Liver (tissue), 9 donors: ENCODE results near the gene CAPZB. TPM values are rescaled to one million over a fixed set of nuclear protein-coding genes. Genes with fewer than 3 reads are reported as not detected.

Experiments
- DNase-seq: peaks from one replicate; pipeline ENCODE4 v3.0.0-alpha.2; 2017; ENCODE audit warnings: low spot score
- H3K27ac ChIP-seq, 2 donors: one replicate each; pipeline ENCODE4 v1.7.0; 2013; ENCODE audit warnings: inconsistent platforms in 2 of 2, low read length in 2 of 2, control low read depth in 1 of 2, low read depth in 1 of 2, mild to moderate bottlenecking in 1 of 2
- H3K27me3 ChIP-seq, 4 donors: one replicate each; pipeline versions ENCODE4 v1.6.1 to v1.7.0; 2013; ENCODE audit warnings: low read length in 3 of 4, inconsistent platforms in 1 of 4, mild to moderate bottlenecking in 1 of 4, moderate library complexity in 1 of 4; ENCODE audit not compliant: control insufficient read depth in 4 of 4, insufficient read depth in 4 of 4
- H3K36me3 ChIP-seq, 4 donors: one replicate each; pipeline versions ENCODE4 v1.6.1 to v1.7.0; 2013; ENCODE audit warnings: low read length in 3 of 4, mild to moderate bottlenecking in 3 of 4, low read depth in 1 of 4, moderate library complexity in 1 of 4; ENCODE audit not compliant: control insufficient read depth in 4 of 4, insufficient read depth in 3 of 4
- H3K4me1 ChIP-seq, 4 donors: one replicate each; pipeline versions ENCODE4 v1.6.1 to v1.7.0; 2013; ENCODE audit warnings: low read length in 3 of 4, mild to moderate bottlenecking in 3 of 4, moderate library complexity in 1 of 4; ENCODE audit not compliant: control insufficient read depth in 4 of 4, insufficient read depth in 4 of 4
- H3K4me3 ChIP-seq, 3 donors: one replicate each; pipeline versions ENCODE4 v1.6.1 to v1.7.0; 2013; ENCODE audit warnings: low read length in 3 of 3, control low read depth in 1 of 3, low read depth in 1 of 3, mild to moderate bottlenecking in 1 of 3
- H3K9ac ChIP-seq, 2 donors: one replicate each; pipeline ENCODE4 v1.7.0; 2013; ENCODE audit warnings: low read length in 2 of 2, mild to moderate bottlenecking in 2 of 2, moderate library complexity in 2 of 2, control low read depth in 1 of 2, low read depth in 1 of 2
- H3K9me3 ChIP-seq, 4 donors: one replicate each; pipeline versions ENCODE4 v1.6.1 to v1.7.0; 2013; ENCODE audit warnings: low read length in 3 of 4; ENCODE audit not compliant: control insufficient read depth in 4 of 4
- EGR1 ChIP-seq, 2 donors: IDR thresholded peaks; 2 replicates each; pipeline ENCODE4 v1.6.1; 2016 to 2018; ENCODE audit warnings: antibody characterized with exemption in 2 of 2, low read depth in 2 of 2
- FOXA1 ChIP-seq: IDR thresholded peaks from 2 replicates; pipeline ENCODE4 v1.6.1; 2016; ENCODE audit warnings: antibody characterized with exemption
- FOXA2 ChIP-seq: IDR thresholded peaks from 2 replicates; pipeline ENCODE4 v1.6.1; 2016; ENCODE audit warnings: antibody characterized with exemption
- GABPA ChIP-seq, 2 donors: IDR thresholded peaks in 1 of 2; conservative IDR thresholded peaks in 1 of 2; 2 replicates each; pipeline ENCODE4 v1.6.1; 2016; ENCODE audit warnings: antibody characterized with exemption in 2 of 2, mild to moderate bottlenecking in 1 of 2, moderate library complexity in 1 of 2
- HNF4A ChIP-seq, 2 donors: conservative IDR thresholded peaks; 2 replicates each; pipeline ENCODE4 v1.6.1; 2016; ENCODE audit warnings: antibody characterized with exemption in 2 of 2, mild to moderate bottlenecking in 2 of 2
- HNF4G ChIP-seq: IDR thresholded peaks from 2 replicates; pipeline ENCODE4 v1.6.1; 2016; ENCODE audit warnings: antibody characterized with exemption
- JUND ChIP-seq, 2 donors: IDR thresholded peaks; 2 replicates each; pipeline ENCODE4 v1.6.1; 2016; ENCODE audit warnings: antibody characterized with exemption in 2 of 2
- NR2F2 ChIP-seq: IDR thresholded peaks from 2 replicates; pipeline ENCODE4 v1.6.1; 2016; ENCODE audit warnings: antibody characterized with exemption
- RAD21 ChIP-seq, 2 donors: IDR thresholded peaks; 2 replicates each; pipeline ENCODE4 v1.6.1; 2016; ENCODE audit warnings: antibody characterized with exemption in 2 of 2, mild to moderate bottlenecking in 2 of 2
- RXRA ChIP-seq, 2 donors: IDR thresholded peaks; 2 replicates each; pipeline ENCODE4 v1.6.1; 2017 to 2018; ENCODE audit warnings: antibody characterized with exemption in 2 of 2, mild to moderate bottlenecking in 1 of 2
- SP1 ChIP-seq: IDR thresholded peaks from 2 replicates; pipeline ENCODE4 v1.6.1; 2018; ENCODE audit warnings: antibody characterized with exemption, mild to moderate bottlenecking
- TAF1 ChIP-seq: conservative IDR thresholded peaks from 2 replicates; pipeline ENCODE4 v1.6.1; 2016; ENCODE audit warnings: antibody characterized with exemption, mild to moderate bottlenecking
- YY1 ChIP-seq: IDR thresholded peaks from 2 replicates; pipeline ENCODE4 v1.6.1; 2016; ENCODE audit warnings: antibody characterized with exemption, mild to moderate bottlenecking
- WGBS: extraction: QIAGEN DNeasy Blood & Tissue Kit; methylation state at CpG from one replicate; pipeline ENCODE4 v1.1.7; 2013; 5-methylcytosine and 5-hydroxymethylcytosine counted together
- polyA plus RNA-seq, 2 donors: library from polyadenylated mRNA; stranded (reverse) in 1 of 2; unstranded in 1 of 2; fragments of 200-250 nt in 1 of 2; fragments of >200 nt in 1 of 2; fragmentation: Nextera tagmentation in 1 of 2; extraction: Ambion mirVana in 1 of 2; gene quantifications; one replicate each; pipeline versions ENCODE4 v1.2.1 to v1.2.3, GENCODE V29; 2013 to 2015
- total RNA-seq, 2 donors: library from RNA; depleted of rRNA; stranded (reverse); fragments of >200 nt; gene quantifications; one replicate each; pipeline ENCODE4 v1.2.3, GENCODE V29; 2014
- TF ChIP-seq, protein P1 (sequence below): fragments of 150-350 bp; IDR thresholded peaks from 2 replicates; pipeline ENCODE4 v1.5.1; 2017; ENCODE audit warnings: improper control_type of control experiment, low read depth, low read length; ENCODE audit not compliant: missing input control
- TF ChIP-seq, protein P2 (sequence below): IDR thresholded peaks from 2 replicates; pipeline ENCODE4 v1.6.1; 2016; ENCODE audit warnings: antibody characterized with exemption
- TF ChIP-seq, protein P3 (sequence below): IDR thresholded peaks from 2 replicates; pipeline ENCODE4 v1.6.1; 2016; ENCODE audit warnings: antibody characterized with exemption, mild to moderate bottlenecking
- TF ChIP-seq, protein P4 (sequence below): IDR thresholded peaks from 2 replicates; pipeline ENCODE4 v1.6.1; 2016; ENCODE audit warnings: antibody characterized with exemption
- TF ChIP-seq, protein P5 (sequence below): IDR thresholded peaks from 2 replicates; pipeline ENCODE4 v1.6.1; 2016; ENCODE audit warnings: antibody characterized with exemption
- donor health status: healthy.
- donor health status: healthy.
- donor health status: healthy.
- donor health status: healthy.
- donor health status: healthy.

The CAPZB gene
- total and polyA plus RNA-seq, 4 donors: 38.3 to 98.9 (median 51.1) TPM

DNA sequence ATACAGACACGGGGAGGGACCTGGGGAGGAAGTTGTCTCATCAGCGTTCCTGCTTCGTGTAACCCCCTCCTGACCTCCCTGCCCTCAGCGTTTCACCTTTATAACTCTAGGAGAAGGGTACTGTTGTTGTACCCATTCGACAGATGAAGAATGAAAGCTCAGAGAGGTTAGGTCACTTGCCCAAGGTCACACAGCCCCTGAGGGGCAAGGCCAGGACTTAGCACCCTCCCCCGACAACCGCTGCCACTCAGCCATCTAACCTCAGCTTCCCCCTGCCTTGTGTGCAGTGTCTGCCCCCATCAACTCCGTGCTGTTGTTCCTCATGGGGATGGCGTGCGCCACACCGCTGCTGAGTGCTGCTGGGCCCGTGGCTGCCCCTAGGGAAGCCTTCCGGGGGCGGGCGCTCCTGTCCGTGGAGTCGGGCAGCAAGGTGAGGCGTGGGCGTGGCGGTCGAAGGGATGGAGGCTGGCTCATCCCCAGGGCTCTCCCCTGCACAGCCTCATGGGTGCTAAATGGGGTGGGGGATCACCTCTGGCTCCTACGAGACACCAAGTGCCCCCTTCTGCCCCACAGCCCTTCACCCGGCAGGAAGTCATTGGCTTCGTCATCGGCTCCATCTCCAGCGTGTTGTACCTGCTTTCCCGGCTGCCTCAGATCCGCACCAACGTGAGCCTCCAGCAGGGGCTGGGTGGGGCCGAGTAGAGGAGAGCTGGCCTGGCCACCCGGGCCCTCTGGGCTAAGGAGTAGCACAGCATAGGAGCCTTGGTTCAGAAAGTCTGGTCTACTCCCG lies 159.2 kb downstream of the CAPZB start (continued):
- TF ChIP-seq, protein P1, sequence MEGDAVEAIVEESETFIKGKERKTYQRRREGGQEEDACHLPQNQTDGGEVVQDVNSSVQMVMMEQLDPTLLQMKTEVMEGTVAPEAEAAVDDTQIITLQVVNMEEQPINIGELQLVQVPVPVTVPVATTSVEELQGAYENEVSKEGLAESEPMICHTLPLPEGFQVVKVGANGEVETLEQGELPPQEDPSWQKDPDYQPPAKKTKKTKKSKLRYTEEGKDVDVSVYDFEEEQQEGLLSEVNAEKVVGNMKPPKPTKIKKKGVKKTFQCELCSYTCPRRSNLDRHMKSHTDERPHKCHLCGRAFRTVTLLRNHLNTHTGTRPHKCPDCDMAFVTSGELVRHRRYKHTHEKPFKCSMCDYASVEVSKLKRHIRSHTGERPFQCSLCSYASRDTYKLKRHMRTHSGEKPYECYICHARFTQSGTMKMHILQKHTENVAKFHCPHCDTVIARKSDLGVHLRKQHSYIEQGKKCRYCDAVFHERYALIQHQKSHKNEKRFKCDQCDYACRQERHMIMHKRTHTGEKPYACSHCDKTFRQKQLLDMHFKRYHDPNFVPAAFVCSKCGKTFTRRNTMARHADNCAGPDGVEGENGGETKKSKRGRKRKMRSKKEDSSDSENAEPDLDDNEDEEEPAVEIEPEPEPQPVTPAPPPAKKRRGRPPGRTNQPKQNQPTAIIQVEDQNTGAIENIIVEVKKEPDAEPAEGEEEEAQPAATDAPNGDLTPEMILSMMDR: no peak
- TF ChIP-seq YY1: no peak
- no peak for TF ChIP-seq RAD21 (IDR thresholded peaks at IDR 0.05)
- no peak for TF ChIP-seq HNF4A (conservative IDR thresholded peaks at IDR 0.05)
- TF ChIP-seq, protein P2, sequence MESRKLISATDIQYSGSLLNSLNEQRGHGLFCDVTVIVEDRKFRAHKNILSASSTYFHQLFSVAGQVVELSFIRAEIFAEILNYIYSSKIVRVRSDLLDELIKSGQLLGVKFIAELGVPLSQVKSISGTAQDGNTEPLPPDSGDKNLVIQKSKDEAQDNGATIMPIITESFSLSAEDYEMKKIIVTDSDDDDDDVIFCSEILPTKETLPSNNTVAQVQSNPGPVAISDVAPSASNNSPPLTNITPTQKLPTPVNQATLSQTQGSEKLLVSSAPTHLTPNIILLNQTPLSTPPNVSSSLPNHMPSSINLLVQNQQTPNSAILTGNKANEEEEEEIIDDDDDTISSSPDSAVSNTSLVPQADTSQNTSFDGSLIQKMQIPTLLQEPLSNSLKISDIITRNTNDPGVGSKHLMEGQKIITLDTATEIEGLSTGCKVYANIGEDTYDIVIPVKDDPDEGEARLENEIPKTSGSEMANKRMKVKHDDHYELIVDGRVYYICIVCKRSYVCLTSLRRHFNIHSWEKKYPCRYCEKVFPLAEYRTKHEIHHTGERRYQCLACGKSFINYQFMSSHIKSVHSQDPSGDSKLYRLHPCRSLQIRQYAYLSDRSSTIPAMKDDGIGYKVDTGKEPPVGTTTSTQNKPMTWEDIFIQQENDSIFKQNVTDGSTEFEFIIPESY: no peak
- no peak for TF ChIP-seq HNF4G

DNA sequence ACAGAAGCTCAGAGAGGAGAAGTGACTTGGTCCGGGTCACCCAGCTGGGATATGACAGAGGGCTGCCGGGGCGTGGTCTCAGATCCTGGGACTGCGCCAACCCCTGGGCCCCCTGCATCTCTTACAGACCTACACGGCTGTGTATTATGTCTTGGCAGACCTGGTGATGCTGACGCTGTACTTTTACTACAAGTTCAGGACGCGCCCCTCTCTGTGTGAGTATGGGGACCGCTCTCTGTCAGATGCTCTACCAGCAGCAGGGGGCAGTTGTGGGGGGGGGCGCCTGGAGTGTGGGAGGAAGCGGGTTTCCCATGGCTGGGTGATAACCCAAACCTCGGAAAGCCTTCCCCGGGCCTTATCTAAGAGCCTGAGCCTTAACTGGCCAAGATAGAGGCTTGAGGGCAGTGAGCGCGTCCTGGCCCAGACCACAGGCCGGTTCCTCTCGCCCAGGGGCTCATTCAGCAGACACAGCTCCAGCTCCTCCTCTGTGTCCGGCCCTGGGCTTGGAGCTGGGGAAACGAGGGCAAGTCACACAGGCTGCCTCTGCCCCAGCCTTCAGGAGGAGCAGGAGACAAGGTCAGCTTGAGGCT lies 159.9 kb downstream of the CAPZB start:
- 85% methylated on average over 19 of the region's 19 CpGs for WGBS
- DNase-seq: no peak
- no peaks in the 10 kb centered on the region for H3K27me3 ChIP-seq
- TF ChIP-seq FOXA1 (no peak), RAD21 (IDR thresholded peaks at IDR 0.05) (no peak), EGR1 (IDR thresholded peaks at IDR 0.05; ENCODE audit: low read depth in 2 of 2) (no peak), YY1 (no peak), FOXA2 (no peak), TAF1 (no peak), NR2F2 (no peak), RXRA (IDR thresholded peaks at IDR 0.05) (no peak), JUND (IDR thresholded peaks at IDR 0.05) (no peak), HNF4G (no peak), HNF4A (conservative IDR thresholded peaks at IDR 0.05) (no peak), SP1 (no peak), GABPA (IDR thresholded peaks at IDR 0.05 in 1 of 2, conservative IDR thresholded peaks at IDR 0.05 in 1 of 2) (no peak)
- TF ChIP-seq, protein P3, sequence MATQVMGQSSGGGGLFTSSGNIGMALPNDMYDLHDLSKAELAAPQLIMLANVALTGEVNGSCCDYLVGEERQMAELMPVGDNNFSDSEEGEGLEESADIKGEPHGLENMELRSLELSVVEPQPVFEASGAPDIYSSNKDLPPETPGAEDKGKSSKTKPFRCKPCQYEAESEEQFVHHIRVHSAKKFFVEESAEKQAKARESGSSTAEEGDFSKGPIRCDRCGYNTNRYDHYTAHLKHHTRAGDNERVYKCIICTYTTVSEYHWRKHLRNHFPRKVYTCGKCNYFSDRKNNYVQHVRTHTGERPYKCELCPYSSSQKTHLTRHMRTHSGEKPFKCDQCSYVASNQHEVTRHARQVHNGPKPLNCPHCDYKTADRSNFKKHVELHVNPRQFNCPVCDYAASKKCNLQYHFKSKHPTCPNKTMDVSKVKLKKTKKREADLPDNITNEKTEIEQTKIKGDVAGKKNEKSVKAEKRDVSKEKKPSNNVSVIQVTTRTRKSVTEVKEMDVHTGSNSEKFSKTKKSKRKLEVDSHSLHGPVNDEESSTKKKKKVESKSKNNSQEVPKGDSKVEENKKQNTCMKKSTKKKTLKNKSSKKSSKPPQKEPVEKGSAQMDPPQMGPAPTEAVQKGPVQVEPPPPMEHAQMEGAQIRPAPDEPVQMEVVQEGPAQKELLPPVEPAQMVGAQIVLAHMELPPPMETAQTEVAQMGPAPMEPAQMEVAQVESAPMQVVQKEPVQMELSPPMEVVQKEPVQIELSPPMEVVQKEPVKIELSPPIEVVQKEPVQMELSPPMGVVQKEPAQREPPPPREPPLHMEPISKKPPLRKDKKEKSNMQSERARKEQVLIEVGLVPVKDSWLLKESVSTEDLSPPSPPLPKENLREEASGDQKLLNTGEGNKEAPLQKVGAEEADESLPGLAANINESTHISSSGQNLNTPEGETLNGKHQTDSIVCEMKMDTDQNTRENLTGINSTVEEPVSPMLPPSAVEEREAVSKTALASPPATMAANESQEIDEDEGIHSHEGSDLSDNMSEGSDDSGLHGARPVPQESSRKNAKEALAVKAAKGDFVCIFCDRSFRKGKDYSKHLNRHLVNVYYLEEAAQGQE: no peak
- TF ChIP-seq, protein P2: no peak
- TF ChIP-seq, protein P1: no peak
- TF ChIP-seq, protein P4, sequence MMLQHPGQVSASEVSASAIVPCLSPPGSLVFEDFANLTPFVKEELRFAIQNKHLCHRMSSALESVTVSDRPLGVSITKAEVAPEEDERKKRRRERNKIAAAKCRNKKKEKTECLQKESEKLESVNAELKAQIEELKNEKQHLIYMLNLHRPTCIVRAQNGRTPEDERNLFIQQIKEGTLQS: no peak
- TF ChIP-seq, protein P5, sequence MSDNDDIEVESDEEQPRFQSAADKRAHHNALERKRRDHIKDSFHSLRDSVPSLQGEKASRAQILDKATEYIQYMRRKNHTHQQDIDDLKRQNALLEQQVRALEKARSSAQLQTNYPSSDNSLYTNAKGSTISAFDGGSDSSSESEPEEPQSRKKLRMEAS: no peak
- H3K4me1 ChIP-seq: no peaks in the 10 kb centered on the region
- H3K9ac ChIP-seq: no peak overlapping the region
- no peak overlapping the region for H3K27ac ChIP-seq
- no peak overlapping the region for H3K4me3 ChIP-seq
- peaks cover 9 to 54% (median 15%) of the 10 kb centered on the region in 4 donors for H3K36me3 ChIP-seq
- no peaks in the 10 kb centered on the region for H3K9me3 ChIP-seq
